Skeletal muscle cell (primary cell): ENCODE results near the gene TRPM2.

Experiments used
- DNase-seq: peaks from one replicate; pipeline ENCODE4 v3.0.0-alpha.2; 2010; ENCODE audit warnings: low read depth
- H3K4me3 ChIP-seq: 2 replicates; pipeline ENCODE4 v1.5.1; 2011; ENCODE audit warnings: low read depth, mild to moderate bottlenecking, control low read depth, low read length, moderate library complexity

The TRPM2 gene

DNA sequence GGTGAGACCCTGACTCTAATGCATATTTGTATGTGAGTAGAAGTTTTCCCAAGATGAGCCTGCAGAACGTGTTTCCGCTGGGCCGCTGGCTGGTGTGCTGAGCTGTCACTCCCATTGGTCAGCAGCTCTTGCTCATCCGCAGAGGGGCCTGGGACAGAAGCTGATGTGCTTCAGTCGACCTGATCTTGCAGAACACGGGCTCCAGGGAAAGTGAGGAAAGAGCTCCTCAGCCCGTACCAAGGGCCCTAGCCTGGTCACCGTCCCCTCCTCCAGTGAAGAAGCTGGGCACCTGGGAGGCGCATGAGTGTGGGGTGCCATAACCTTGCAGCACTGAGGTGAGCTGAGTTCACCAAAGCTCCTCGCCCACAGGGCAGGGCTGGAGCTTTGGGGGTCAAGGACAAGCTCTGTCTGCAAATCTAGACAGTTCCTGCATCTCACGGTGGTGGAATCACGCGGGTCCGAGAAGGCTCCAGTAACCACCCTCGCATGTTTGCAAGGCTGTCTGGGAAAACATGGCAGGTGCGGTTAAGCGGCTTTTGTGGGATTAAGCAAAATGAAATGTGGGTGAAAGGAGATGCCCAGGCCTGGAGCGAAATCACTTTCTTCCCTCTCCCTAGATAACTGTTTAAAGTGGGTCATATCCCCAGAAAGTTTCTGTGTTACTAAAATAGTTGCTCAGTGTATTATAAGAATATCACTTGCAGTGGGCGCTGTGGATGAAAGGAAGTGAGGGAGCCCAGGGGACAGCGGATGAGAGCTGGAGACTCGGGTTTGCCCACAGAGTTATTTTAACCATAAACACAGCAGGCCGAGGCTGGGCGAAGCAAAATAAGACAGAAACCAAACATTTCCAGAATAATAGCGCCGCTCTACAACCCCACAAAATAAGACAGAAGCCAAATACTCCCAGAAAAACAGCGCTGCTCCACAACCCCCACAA lies 68.8 kb downstream of the TRPM2 start:
- no peak for DNase-seq

DNA sequence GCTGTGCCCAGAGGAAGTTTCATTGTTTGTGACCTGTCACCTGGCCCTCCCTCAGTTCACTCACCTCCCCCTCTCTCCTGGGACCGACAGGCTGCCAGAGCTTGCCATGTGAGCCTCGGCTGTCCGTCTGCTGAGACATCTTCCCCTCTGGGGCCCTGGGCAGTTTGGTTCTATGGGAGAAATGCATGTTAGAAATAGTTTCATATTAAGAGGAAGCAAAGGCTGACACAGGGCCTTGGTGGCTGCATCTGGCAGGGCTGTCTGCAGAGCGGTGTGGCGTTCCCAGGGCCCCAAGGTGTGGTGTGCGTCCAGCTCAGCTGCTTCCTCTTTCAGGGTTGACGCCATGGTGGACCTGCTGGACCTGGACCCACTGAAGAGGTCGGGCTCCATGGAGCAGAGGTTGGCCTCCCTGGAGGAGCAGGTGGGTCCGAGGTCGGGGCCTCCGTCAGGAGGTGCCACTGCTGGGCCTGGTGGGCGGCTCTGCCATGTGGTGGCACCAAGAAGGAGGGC lies 69.9 kb downstream of the TRPM2 start:
- no peak overlapping the region for H3K4me3 ChIP-seq
- no peak for DNase-seq

More for the DNA sequence above, 68.8 kb downstream of the TRPM2 start:
- H3K4me3 ChIP-seq = no peak overlapping the region

DNA sequence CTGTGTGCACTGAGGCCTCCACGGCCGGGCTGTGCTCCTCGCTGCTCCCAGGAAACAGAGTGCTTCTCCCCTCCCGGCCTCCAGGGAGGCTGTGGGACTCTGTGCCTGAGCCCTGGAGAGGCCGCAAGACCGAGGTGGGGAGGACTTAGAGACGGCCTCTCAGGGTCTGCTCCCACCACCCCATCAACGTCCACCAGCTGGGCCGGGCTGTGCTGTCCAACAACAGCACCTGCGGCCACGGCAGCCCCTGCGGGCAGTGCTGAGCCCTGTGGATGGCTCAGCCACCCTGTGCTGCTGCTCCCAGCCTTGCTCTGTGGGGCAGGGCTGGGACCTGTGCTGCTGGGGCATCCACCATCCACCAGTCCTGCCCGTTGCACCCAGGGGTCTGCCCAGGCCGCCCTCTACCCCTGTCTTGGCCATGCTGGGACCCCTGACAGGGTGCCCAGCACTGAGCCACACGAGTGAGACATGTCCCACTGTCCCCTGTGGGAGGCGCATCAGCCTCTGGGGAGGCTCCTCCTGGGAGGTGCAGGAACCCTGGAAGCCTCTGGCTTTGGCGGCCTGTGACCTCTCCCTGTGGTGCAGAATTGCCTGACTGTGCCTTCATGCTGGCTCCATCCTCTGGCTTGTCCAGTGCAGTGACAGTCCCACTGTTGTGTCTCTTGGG lies 70.7 kb downstream of the TRPM2 start:
- H3K4me3 ChIP-seq = no peak overlapping the region
- DNase-seq = no peak

DNA sequence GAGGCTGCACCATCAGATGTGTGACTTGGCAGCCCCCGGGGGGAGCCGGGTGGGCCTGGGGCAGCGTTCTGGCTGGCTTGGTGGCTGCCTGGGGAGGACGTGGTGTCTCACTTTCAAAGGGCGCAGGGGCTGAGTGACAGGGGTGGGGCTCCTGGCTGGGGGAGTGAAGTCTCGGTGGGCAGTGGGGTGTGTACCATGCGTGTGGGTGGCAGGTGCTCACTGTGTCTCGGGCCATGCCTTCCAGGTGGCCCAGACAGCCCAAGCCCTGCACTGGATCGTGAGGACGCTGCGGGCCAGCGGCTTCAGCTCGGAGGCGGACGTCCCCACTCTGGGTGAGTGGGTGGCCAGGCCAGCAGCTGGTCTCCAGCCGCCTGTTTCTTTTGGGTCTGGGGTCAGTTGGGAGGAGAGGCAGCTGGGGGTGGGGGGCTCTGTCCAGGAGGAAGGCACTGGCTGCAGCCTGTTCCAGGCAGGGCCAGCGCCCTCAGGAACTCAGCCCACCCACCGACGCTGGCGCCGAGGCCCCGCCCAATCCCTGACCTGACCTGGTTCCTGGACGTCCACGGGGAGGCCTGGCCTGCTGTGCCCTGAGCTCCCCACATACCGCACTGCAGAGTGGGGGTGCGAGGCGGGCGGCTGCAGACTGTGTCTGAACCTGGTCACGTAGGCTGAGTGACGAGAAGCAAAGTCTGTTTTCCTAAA lies 71.3 kb downstream of the TRPM2 start:
- DNase-seq = no peak
- no peak overlapping the region for H3K4me3 ChIP-seq

DNA sequence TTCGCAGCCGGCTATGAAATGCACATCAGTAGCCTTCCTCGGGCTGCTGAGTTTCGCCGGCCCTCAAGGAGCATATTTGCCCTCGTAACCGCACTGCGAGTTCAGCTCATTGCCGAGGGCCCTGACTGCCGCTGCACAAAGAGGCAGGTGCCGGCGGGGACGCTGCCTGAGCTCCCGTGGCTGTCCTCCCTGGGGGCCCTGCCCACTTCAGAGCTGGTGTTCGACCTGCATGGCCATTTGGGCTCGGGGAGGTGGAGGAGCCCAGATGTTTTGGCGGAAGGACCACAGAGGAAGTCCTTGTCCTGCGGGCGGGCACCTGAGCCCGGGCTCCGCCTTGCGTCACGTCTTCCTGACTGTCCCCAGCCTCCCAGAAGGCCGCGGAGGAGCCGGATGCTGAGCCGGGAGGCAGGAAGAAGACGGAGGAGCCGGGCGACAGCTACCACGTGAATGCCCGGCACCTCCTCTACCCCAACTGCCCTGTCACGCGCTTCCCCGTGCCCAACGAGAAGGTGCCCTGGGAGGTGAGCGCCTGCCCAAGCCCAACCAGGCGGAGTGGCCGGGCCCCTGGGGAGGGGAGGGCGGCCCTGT lies 72.0 kb downstream of the TRPM2 start:
- no peak for DNase-seq

DNA sequence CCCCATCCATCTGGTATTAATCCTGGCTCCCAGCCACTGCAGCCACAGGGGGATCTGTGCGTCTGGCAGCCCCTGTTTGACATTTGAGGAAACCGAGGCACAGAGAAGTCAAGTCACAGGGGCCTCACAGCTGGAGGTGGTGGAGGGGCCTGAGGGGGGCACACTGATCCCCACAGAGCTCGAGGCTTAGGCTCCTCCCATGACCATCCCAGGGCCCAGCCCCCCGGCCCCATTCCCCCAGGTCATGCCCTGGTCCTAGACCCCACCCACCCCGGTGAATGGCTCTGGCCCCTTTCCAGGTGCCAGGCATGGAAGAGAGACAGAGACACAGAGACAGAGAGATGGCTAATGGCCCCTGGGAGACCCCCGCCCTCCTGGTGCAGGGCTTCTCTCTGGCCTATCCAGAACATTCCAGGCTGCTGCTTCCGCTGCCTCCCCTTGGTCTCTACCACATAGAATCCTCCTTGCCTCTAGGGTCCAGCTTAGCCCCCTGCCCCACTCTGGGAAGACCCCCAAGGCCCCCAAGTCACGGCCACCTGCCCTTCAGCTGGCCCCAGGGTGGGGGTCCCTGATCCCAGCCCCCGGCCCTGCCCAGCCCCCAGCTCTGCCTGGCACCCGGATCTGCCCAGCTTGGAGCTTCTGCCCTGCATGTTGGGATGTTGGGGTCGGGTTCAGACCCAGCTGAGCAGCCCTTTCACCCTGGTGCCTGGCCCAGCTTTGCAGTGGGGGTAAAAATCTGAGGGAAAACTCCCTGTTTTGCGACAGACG lies 72.7 kb downstream of the TRPM2 start:
- H3K4me3 ChIP-seq = no peak overlapping the region
- DNase-seq = no peak

More for the DNA sequence above, 72.0 kb downstream of the TRPM2 start:
- H3K4me3 ChIP-seq = no peak overlapping the region

DNA sequence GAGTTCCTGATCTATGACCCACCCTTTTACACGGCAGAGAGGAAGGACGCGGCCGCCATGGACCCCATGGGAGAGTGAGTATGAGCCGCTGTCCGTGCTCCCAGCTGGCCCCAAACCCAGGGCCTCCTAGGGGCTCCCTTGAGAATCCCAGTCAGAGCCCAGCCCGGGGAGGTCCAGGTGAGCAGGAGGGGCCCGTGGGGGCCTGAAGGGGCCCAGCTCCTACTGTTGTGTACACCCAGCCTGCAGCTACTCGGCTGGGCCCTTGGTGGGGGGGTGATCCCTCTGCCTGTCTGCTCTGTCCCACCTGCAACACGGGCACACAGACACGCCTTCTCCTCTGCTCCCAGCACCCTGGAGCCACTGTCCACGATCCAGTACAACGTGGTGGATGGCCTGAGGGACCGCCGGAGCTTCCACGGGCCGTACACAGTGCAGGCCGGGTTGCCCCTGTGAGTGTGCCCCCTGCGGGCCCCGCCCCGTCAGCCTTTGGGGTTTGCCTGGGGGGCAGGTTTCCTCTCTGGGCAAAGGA lies 73.3 kb downstream of the TRPM2 start:
- DNase-seq = no peak
- no peak overlapping the region for H3K4me3 ChIP-seq

DNA sequence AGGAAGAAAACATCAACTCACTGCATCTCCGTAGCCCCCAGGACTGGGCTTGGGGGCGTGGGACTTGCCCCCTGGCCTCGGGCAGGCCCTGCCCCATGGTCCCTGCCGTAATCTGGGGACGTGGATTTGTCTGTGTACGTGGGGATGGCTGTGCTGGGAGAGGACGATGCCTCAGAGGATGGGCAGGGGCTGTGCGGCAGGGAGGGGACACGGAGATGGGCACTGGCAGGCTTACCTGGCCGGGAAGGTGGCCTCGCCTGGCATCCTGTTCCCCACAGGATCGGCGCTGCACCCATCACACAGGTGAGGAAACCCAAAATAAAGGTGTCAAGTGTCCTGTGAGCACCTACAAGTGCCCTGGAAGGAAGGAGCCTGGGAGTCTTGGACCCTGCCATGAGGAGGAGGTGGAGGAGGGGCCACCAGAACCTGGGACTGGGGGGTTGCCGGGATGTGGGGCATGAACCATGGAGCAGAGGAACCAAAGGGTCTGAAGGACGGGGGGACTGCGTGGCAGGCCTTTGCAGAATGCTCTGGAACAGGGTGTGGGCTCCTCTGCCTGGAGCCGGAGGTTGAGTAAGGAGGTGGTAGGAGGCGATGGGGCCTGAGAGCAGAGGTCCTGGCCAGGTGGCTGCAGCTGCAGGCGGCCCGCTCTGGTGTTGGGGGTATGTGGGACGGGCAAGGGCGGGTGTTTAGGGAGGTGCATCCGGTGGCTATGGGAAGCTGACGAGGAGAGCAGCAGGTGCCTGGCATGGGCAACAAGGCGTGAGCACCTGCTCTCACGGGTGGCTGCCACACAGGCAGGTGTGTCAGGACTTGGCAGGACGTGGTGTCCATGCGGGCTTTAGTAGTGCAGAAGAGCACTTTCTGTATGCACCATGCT lies 74.1 kb downstream of the TRPM2 start:
- H3K4me3 ChIP-seq = no peak overlapping the region
- no peak for DNase-seq

DNA sequence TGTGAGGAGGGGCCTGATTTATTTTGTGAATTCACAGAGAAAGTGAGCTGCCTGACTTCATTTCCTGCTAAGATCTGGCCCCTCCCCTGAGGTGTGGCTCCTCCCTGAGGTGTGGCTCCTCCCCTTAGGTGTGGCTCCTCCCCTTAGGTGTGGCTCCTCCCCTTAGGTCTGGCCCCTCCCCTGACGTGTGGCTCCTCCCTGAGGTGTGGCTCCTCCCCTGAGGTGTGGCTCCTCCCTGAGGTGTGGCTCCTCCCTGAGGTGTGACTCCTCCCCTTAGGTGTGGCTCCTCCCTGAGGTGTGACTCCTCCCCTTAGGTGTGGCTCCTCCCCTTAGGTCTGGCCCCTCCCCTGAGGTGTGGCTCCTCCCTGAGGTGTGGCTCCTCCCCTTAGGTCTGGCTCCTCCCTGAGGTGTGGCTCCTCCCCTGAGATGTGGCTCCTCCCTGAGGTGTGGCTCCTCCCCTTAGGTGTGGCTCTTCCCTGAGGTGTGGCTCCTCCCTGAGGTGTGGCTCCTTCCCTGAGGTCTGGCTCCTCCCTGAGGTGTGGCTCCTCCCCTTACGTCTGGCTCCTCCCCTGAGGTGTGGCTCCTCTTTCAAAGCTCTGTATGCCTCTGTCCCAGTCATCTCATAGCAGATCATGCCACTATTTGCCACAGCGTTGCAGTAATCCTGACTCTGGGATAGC lies 75.0 kb downstream of the TRPM2 start:
- no peak for DNase-seq
- H3K4me3 ChIP-seq = no peak overlapping the region

DNA sequence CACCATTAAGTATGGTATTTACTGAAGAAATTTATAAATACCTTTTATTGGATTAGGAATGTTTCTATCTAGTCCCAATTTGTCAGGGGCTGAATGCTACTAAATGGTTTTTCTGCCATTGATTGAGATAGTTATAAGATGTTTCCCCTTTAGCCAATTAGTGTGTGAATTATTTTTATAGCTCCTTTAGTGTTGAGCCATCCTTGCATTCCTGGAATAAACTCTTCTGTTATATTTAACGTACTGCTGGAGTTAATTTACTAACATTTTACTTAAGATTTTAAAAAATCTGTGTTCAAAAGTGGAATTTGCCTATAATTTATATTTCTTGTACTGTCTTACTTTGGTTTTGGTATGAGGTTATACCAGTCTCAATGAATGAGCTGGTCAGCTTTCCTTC lies 76.5 kb downstream of the TRPM2 start:
- DNase-seq = no peak
- H3K4me3 ChIP-seq = no peak overlapping the region

DNA sequence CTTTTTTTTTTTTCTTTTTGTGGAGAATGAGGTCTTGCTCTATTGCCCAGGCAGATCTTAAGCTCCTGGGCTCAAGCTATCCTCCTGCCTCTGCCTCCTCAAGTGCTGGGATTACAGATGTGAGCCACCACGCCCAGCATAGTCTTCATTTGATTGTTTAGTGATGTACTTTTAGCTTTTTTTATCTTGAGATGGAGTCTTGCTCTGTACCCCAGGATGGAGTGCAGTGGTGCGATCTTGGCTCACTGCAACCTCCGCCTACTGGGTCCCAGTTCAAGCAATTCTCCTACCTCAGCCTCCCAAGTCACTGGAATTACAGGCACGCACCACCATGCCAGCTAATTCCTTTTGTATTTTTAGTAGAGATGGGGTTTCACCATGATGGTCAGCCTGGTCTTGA lies 77.9 kb downstream of the TRPM2 start:
- no peak overlapping the region for H3K4me3 ChIP-seq
- DNase-seq = no peak

DNA sequence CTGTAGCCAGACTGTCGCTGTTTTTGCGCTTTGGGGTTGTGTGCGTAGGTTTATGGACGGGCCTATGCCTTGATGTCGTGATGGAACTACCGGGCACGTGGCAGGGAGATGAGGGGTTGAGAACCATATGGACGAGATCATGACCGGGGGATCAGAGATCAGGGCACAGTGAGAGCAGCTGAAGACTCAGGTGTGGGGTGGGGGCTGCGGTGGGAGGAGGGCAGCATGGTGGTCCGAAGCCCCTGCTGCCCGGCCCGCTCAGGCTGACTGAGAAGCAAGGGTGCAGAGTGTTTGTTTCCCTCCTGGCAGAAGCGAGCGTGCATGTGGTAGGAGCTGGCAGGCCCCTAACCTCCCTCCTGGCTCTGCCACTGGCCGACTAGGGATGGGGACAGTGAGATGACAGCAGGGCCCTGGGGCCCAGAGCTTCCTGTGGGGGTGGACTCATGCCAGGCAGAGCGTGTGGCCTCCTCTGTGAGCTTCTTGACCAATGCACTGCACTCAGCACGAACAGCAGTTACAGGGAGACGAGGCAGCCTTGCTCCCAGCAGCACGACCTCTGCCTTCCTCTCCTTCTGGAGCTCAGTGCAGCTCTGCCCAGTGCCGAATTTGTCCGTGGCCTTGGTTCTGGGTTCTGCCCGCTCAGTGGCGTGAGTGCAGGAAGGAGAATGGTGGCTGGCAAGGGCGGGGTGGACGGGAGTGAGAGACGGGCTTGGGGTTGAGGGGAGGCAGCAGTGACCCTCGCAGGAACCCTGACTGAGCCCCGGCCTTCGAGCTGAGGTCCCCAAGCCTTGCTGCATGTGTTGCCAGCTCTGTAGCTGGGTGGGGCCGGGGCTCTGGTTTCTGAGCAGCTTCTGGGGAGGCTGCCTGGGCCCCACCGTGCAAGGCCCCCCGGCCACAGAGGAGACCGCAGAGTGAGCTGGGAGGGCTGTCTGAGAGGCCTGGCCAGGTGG lies 79.7 kb downstream of the TRPM2 start:
- DNase-seq = no peak
- H3K4me3 ChIP-seq = no peak overlapping the region

DNA sequence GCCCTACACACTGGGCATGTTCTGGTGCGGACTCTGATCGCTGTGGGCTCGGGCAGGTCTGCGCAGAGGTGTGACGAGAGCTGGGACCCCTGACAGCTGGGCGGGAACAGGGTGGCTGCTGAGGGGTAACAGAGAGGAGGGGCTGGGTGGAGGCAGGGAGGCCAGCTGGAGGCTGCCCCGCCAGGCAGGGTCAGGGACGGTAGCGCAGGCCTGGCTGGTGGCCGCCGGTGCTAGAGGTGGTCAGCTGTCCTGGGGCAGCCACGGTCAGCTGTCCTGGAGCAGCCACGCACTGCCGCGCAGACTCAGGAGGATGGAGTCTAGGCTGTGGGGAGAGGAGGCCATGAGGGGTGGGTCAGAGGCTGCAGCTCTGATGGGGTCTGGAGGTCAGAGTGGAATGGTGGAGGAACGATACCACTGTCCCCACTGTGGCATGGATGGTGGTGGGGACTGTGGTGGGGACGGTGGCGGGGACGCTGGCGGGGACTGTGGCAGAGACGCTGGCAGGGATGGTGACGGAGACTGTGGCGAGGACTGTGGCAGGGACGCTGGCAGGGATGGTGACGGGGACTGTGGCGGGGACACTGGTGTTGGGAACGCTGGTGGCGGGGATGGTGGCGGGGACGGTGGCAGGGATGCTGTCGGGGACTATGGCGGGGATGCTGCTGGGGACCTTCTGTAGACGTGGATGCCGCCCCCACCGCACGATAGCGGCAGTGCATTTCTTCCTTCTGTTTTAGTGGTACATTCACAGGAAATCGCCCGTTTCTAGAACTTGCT lies 80.6 kb downstream of the TRPM2 start:
- H3K4me3 ChIP-seq = no peak overlapping the region
- DNase-seq = no peak

DNA sequence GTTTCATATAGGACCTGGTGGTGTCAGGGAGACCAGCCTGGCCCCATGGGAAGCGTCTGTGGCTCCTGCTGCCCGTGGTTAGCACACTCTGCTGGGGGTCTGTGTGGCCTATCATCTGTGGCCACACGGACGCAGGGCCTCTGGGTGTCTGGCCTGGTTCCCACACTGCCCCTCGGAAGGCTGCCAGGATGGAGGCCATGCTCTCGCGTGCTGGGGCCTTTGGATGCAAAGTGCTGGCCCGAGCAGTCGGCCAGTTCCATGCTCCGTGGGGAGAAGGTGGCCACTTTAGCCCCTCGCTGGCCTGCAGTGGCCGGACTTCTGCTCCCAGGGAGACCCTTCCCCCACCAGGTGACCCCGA lies 81.1 kb downstream of the TRPM2 start:
- H3K4me3 ChIP-seq = no peak overlapping the region
- no peak for DNase-seq

DNA sequence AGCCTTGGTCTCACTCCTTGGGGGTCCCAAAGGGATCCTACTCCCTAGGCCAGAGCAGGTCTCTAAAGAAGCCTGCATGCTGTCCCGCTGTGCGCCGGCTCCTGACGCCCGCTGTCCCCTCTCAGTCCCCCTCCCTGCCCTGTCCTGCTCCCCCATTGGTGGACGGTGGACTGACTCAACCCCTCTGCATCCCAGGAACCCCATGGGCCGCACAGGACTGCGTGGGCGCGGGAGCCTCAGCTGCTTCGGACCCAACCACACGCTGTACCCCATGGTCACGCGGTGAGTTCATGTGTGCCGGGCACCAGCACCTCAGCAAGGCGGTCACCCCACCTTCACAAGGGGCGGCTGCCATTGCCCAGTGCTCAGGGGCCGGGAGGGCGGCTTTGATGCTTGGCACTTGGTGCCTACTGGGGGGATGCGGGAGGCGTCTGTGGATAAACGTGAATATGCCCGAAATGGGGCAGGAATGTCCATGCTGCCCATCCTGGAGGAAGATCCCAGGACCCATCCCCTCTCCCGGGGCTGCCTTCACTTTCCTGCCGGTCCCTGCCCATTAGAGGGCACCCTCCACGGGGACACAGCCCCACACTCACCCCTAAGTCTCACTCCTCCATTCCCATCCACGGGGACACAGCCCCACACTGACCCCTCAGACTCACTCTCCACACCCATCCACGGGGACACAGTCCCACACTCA lies 81.7 kb downstream of the TRPM2 start:
- no peak for DNase-seq
- H3K4me3 ChIP-seq = no peak overlapping the region
